GM18909 (cell line): ENCODE measurements around the gene MAFF.
"Not testable (repeated sequence)": the region's sequence is repeated elsewhere in the genome, so short reads cannot be mapped to it uniquely, and the experiment has no call there.

ENCODE experiments used
- ATAC-seq: cut with Tn5 transposase; IDR thresholded peaks from one replicate; pipeline ENCODE4 v1.9.1; 2021; ENCODE audit warnings: mild to moderate bottlenecking; ENCODE audit not compliant: unreplicated experiment, poor library complexity

The MAFF gene

GRCh38 chr22:38201711-38202436 is at the start of gene MAFF:
Gene MAFF, plus strand, starts transcription at chr22:38201994. Its CDS starts 11,860 bp downstream, at chr22:38213854.
- peak; percentile 59 for ATAC-seq

GRCh38 chr22:38153821-38154562 is 47.8 kb upstream of the MAFF start:
- ATAC-seq, result no peak

GRCh38 chr22:38154563-38154915 is 47.3 kb upstream of the MAFF start:
- not testable (repeated sequence) for ATAC-seq

DNA sequence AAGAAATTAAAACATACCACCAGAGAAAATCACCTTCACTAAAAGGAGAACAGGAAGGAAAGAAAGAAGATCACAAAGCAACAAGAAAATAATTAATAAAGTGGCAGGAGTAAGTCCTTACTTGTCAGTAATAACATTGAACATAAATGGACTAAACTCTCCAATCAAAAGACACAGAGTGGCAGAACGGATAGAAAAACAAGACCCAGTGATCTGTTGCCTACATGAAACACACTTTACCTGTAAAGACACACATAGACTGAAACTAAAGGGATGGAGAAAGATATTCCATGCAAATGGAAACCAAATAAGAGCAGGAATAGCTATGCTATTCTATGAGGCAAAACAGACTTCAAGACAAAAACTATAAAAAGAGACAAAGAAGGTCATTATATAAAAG is 46.1 kb upstream of the MAFF start:
- no peak for ATAC-seq

DNA sequence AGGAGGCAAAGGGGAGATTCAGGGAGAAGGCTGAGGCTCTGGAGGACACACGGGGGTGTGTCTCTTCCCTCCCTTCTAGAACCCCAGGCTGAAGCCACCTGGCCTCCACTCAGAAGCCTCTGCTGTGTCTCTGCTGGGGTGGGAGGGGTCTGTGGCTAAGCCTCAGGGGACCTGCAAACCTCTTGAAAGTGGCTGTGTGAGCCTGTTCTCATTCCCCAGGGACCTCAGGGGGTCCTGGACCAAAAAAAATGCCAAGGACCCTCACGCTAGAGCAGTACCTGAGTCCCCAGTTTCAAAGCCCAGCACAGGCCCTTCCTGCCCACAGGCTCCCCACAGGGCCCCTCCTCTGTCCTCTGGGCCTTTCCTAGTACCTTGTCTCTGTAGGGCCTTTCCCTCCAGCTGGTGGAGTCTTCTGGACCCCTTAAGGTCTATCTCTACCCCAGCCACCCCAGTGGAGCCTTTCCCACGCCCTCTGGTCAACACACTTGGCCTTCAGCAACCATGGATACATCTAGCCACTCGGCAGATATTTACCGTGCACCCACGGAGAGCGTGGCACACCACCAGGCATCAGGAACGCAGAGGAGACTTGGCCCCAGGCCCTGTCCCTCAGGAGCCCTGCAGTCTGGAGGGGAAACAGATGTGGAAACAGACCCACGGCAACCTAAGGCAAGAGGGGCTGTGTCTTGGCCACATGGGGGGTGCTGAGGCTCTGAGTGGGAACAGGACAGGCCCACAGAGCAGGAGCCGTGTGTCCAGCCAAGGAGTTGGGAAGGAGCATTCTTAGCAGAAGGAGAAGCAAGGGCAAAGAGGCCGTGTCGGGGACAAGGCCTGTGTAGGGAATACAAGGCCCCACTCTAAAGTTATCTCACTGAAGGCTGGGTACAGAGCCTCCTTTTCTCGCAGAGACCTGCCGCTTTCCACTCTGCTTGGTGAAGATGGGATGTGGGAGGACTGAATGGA is 38.6 kb upstream of the MAFF start:
- ATAC-seq, result no peak

- ATAC-seq, result no peak
Observed at GRCh38 chr22:38163844-38164550, 37.8 kb upstream of the MAFF start.

DNA sequence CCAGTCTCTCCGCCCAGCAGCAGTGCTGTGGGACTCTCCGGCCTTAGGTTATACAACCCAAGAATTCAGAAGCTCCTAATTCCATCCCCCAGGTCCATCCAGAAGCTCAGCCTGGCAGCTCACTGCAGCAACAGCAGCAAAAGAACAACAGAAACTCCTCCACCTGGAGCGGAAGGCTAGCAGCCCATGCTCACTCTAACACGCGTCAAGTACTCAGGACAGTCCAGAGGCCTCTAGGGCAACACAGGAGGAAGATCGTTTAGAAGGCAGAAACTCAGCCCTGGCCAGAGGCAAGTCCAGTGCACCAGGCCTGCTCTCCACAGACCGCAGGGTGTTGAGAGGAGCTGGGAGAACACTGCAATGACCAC is 37.3 kb upstream of the MAFF start:
- no peak for ATAC-seq

GRCh38 chr22:38165922-38166593 is 35.7 kb upstream of the MAFF start:
- ATAC-seq, result no peak

DNA sequence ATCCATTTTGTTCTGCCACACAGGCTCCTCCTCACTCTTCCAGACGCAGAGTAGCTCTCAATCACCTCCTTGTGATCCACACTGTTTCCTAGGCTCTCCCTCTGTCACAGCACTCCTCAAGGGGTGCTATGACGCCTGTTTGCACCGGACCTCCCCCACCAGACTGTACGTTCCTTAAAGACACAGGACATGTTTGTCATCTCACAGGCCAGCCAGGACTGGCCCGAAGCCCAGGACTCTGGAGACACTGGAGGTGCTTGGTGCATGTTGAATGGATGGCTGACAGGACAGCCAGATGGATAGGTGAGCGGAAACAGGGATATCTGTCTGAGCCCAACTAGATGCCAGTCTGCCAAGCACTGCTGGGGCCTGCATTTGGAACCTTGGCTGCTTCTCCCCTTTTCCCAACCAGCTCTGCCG is 33.8 kb upstream of the MAFF start:
- ATAC-seq, result no peak

DNA sequence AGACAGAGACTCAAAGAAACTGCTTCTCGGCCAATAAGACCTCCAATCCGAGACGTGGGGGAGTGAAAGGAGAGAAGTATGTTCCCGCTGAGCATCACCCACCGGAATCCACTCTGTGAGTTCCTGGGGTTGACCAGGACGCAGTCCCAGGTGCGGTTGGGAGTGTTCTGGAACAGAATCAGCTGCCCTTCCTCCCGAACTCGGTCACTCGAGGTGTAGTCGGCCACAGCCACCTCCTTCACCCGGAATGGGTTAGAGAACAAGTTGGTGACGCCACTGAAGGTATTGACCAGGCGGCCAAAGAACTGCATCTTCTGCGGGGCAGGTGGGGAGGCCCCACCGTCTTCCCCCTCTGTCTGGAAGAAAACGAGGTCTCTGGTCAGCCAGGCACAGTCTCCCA is 32.7 kb upstream of the MAFF start:
- ATAC-seq, result no peak

DNA sequence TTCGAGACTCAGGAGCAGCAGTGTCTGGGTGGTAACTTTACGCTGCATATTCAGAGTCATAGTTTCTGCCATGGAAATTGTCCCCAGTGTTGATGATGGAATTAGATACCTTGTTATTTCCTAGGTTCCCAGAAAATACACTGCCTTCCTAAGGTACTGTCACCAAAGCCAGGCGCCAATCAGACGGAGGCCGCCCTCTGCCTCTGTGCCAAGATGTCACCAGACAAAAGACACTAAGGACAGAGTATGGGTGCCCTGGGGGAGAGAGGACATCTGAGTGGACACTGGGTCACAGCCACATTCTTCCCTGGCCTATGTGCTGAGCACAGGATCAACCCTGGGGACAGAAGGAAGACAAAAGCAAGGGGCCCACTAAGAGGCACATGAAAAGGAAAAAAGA is 31.3 kb upstream of the MAFF start:
- ATAC-seq, result no peak

DNA sequence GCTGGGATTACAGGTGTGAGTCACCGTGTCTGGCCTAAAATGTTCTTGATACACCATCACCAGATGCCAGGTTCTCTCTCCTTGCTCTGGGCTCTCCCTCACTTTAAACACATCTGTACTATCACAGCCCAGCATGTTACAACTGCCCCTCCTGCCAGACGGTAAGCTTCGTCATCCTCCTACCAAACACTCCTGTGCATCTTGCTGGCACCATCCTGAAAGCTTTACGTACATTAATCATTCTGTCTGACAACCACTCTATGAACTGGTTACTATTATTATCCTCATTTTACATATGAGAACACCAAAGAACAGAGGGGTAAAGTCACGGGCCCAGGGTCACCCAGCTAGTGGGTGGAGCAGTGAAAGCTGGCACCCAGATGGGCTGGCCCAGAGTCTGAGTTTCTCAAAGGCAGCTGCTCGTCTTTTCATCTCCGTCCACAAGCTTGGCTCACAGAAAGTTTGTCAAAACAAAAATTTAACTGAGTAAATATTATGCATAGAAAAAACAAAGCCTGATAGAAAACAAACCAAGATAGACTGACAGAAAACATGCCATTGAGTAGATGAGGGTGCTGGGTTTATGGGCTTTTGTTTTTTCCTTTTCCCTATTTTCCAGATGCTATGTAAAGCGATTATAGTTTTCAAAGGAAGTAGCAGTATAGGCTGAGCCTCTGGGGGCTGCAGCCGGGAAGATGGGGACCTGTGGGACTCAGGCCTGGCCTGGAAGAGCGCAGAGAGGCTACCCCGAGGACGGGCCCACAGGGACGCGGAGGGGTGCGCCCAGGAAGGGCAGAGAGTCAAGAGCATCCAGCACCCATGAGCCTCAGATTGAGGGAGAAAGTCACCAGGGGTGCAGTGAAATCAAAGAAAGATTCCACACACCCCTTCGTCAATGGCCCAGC is 29.6 kb upstream of the MAFF start:
- ATAC-seq, result no peak

- ATAC-seq, result no peak
Observed at GRCh38 chr22:38172832-38173640, 28.8 kb upstream of the MAFF start.

- no peak for ATAC-seq
Observed at GRCh38 chr22:38173641-38173906, 28.2 kb upstream of the MAFF start.

GRCh38 chr22:38174626-38175025 is 27.2 kb upstream of the MAFF start:
- no peak for ATAC-seq

DNA sequence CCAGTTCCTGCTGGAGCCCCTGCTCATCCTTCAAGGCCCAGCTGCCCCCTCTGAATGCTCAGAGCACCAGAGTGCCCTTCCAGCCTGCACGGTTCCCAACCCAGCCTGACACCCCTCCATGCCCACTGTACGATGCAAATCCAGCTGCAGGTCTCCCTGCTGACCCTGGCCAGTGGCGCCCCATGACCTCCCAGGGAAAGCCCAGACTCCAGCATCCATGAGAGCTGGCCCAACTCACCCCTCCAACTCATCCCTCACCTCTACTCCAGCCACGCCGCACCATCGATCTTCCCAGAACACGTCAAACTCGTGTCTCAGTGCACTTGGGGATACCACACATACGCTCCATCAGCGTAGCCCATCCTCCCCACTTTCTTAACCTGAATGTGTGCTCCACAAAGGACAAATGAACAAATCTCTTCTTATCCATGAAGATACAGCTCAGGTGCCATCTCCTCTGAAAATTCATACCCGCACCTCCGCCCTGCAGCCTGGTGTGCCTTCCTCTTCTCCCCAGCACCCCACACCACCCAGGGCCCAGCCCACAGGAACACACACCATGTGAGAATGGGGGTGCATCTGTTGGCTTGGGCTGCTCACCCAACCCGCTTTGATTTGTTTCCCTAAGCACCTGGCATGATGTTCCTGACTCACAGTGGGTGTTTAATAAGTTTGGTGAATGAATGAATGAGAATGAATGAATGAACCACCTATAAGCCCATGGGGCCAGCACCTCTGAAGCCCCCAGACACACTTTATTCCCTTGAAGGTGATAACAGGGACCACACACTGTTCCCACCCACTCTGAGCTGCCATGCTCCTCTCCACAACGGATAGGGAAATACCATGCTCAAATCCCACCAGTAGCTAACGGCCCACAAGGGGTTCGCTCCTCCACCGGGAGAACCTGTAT is 26.3 kb upstream of the MAFF start:
- ATAC-seq, result no peak

- no peak for ATAC-seq
Observed at GRCh38 chr22:38176170-38176741, 25.5 kb upstream of the MAFF start.
